C4-2B (cell line): ENCODE results near the gene SGMS1.

ENCODE experiments used
- ZFX ChIP-seq: fragments of 450-650 bp; IDR thresholded peaks from 2 replicates; pipeline ENCODE4 v1.6.1; 2017
- TF ChIP-seq, protein P1 (sequence below): fragments of 450-650 bp; conservative IDR thresholded peaks from 2 replicates; pipeline ENCODE4 v1.5.1; 2017; ENCODE audit warnings: mild to moderate bottlenecking

DNA sequence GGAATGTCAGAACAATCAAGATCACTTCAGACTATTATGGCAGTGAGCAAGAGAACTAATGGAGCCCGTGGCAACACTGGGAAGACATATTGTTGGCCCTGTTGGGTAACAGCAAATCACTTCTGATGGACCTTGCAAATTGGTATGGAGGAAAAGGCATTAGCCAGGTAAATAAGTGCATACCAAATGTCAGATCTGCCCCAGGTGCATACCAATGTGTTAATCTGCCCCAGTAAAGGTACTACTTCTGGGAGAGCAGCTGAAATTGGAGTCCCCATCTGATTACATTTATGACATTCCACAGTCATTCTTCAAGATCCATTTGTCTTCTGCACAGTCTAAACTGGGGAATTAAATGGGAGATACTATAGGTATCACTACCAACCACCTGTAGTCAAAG lies 3.7 kb upstream of the SGMS1 start:
- TF ChIP-seq, protein P1, sequence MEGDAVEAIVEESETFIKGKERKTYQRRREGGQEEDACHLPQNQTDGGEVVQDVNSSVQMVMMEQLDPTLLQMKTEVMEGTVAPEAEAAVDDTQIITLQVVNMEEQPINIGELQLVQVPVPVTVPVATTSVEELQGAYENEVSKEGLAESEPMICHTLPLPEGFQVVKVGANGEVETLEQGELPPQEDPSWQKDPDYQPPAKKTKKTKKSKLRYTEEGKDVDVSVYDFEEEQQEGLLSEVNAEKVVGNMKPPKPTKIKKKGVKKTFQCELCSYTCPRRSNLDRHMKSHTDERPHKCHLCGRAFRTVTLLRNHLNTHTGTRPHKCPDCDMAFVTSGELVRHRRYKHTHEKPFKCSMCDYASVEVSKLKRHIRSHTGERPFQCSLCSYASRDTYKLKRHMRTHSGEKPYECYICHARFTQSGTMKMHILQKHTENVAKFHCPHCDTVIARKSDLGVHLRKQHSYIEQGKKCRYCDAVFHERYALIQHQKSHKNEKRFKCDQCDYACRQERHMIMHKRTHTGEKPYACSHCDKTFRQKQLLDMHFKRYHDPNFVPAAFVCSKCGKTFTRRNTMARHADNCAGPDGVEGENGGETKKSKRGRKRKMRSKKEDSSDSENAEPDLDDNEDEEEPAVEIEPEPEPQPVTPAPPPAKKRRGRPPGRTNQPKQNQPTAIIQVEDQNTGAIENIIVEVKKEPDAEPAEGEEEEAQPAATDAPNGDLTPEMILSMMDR = no peak
- TF ChIP-seq ZFX = no peak
